Calu3 (cell line): ENCODE data around the gene MRPL42. TPM values are rescaled to one million over a fixed set of nuclear protein-coding genes. Genes with fewer than 3 reads are reported as not detected.
"Not testable (repeated sequence)": the region's sequence is repeated elsewhere in the genome, so short reads cannot be mapped to it uniquely, and the experiment has no call there.

Source experiments
- BruUV-seq: library from RNA; stranded (reverse); fragments of 400-500 nt; replicated peaks from 2 replicates; lab custom pipeline; 2021; lab: Mats Ljungman, UMichigan
- CTCF ChIA-PET: fragments of 300-600 bp; sonication (Branson Sonifier 250); formaldehyde crosslinking; loops from one replicate; lab custom pipeline; 2022; ENCODE audit warnings: antibody characterized with exemption; lab: Charles Lee
- DNase-seq: peaks from one replicate; pipeline ENCODE4 v3.0.0; 2022
- H3K27ac Mint-ChIP-seq: one replicate; pipeline ENCODE4 v1.8.0; 2022; ENCODE audit warnings: mixed read lengths; ENCODE audit not compliant: unreplicated experiment
- H3K27me3 Mint-ChIP-seq: one replicate; pipeline ENCODE4 v1.8.0; 2022; ENCODE audit warnings: mixed read lengths; ENCODE audit not compliant: unreplicated experiment
- H3K36me3 Mint-ChIP-seq: one replicate; pipeline ENCODE4 v1.8.0; 2022; ENCODE audit warnings: mild to moderate bottlenecking, moderate library complexity, mixed read lengths; ENCODE audit not compliant: insufficient read depth, unreplicated experiment
- H3K4me1 Mint-ChIP-seq: one replicate; pipeline ENCODE4 v1.8.0; 2022; ENCODE audit warnings: mild to moderate bottlenecking, low read depth, mixed read lengths; ENCODE audit not compliant: unreplicated experiment
- H3K4me3 Mint-ChIP-seq: one replicate; pipeline ENCODE4 v1.8.0; 2022; ENCODE audit warnings: mild to moderate bottlenecking, low read depth, moderate library complexity, mixed read lengths; ENCODE audit not compliant: unreplicated experiment
- H3K9me3 Mint-ChIP-seq: one replicate; pipeline ENCODE4 v1.8.0; 2022; ENCODE audit warnings: low read depth, mixed read lengths; ENCODE audit not compliant: unreplicated experiment
- CTCF ChIP-seq: fragments of 200-600 bp; IDR thresholded peaks from one replicate; pipeline ENCODE4 v1.8.0; 2022; ENCODE audit warnings: antibody characterized with exemption; ENCODE audit not compliant: unreplicated experiment
- intact Hi-C: fragments of 100-400 bp; cut with micrococcal nuclease; formaldehyde crosslinking; loops from one replicate; pipeline ENCODE4 v1.10.0; 2022; ENCODE audit not compliant: unreplicated experiment
- total RNA-seq: library from RNA; stranded (reverse); gene quantifications from 2 replicates; pipeline ENCODE4 v1.2.3, GENCODE V29; 2022

MRPL42 gene
- total RNA-seq, 1 experiment from 2014 or later = 94.9 TPM

- Mint-ChIP-seq H3K27me3 (no peaks in the 10 kb centered on the region), H3K4me1 (no peaks in the 10 kb centered on the region), H3K27ac (no peak overlapping the region), H3K9me3 (no peaks in the 10 kb centered on the region), H3K4me3 (no peak overlapping the region), H3K36me3 (no peaks in the 10 kb centered on the region)
- CTCF ChIA-PET = no interaction called here
- BruUV-seq = no TSS peak
- no peak for DNase-seq
- intact Hi-C loops = no loop called here
- no peak for TF ChIP-seq CTCF
These were observed 81.9 kb downstream of the MRPL42 start for GRCh38 chr12:93549174-93549573.

- CTCF ChIA-PET = no interaction called here
- no peaks in the 10 kb centered on the region for H3K9me3 Mint-ChIP-seq
- DNase-seq = no peak
- no TSS peak for BruUV-seq
- TF ChIP-seq CTCF = no peak
- intact Hi-C loops = no loop called here
- no peak overlapping the region for H3K27ac Mint-ChIP-seq
- H3K4me1 Mint-ChIP-seq = no peaks in the 10 kb centered on the region
- H3K36me3 Mint-ChIP-seq = no peaks in the 10 kb centered on the region
- no peaks in the 10 kb centered on the region for H3K27me3 Mint-ChIP-seq
- no peak overlapping the region for H3K4me3 Mint-ChIP-seq
These were observed 83.7 kb downstream of the MRPL42 start for GRCh38 chr12:93550748-93551611.

GRCh38 chr12:93552427-93552826 is 85.1 kb downstream of the MRPL42 start:
- CTCF ChIA-PET = interaction anchor here (0.6 to 0.7 kb wide), 2 partner anchors 14 to 626 kb away, joined by 3 read pairs; no protein-coding TSS in a partner anchor
- H3K4me3 Mint-ChIP-seq = no peak overlapping the region
- BruUV-seq = no TSS peak
- H3K36me3 Mint-ChIP-seq = no peaks in the 10 kb centered on the region
- no peaks in the 10 kb centered on the region for H3K9me3 Mint-ChIP-seq
- DNase-seq = no peak
- no peaks in the 10 kb centered on the region for H3K4me1 Mint-ChIP-seq
- H3K27ac Mint-ChIP-seq = no peak overlapping the region
- no peaks in the 10 kb centered on the region for H3K27me3 Mint-ChIP-seq
- no peak for TF ChIP-seq CTCF
- intact Hi-C loops = no loop called here

- H3K4me1 Mint-ChIP-seq, H3K27me3 Mint-ChIP-seq, CTCF ChIA-PET, intact Hi-C loops, BruUV-seq, H3K36me3 Mint-ChIP-seq, DNase-seq, H3K27ac Mint-ChIP-seq, H3K4me3 Mint-ChIP-seq: not testable (repeated sequence)
- H3K9me3 Mint-ChIP-seq = peaks cover 14% of the 10 kb centered on the region
These were observed 90.6 kb downstream of the MRPL42 start for GRCh38 chr12:93557879-93558278.

- H3K4me3 Mint-ChIP-seq, BruUV-seq, DNase-seq, H3K36me3 Mint-ChIP-seq, CTCF ChIA-PET, H3K4me1 Mint-ChIP-seq, H3K27ac Mint-ChIP-seq, H3K27me3 Mint-ChIP-seq, intact Hi-C loops: not testable (repeated sequence)
- H3K9me3 Mint-ChIP-seq = peaks cover 14% of the 10 kb centered on the region
These were observed 91.4 kb downstream of the MRPL42 start for GRCh38 chr12:93558685-93559084.
